OCI-LY1 (cell line): ENCODE measurements around the gene MAPT.

Source experiments
- CTCF ChIP-seq: fragments of 200-600 bp; sonication (generic), shearing (Covaris generic); IDR thresholded peaks from 2 replicates; pipeline ENCODE4 v1.5.1; 2017; ENCODE audit warnings: mild to moderate bottlenecking, antibody characterized with exemption, low read length, moderate library complexity, mixed read lengths
- EZH2 ChIP-seq: fragments of 200-600 bp; sonication (generic), shearing (Covaris generic); IDR thresholded peaks from 2 replicates; pipeline ENCODE4 v1.8.0; 2017; ENCODE audit warnings: borderline replicate concordance, mixed run types, mild to moderate bottlenecking, antibody characterized with exemption, low read length, moderate library complexity, mixed read lengths

GRCh38 chr17:45849536-45849990 lies 44.8 kb upstream of the MAPT start:
- TF ChIP-seq CTCF (no peak), EZH2 (no peak)
